OCI-LY1 (cell line): ENCODE results near the gene SLC25A1.

Source experiments
- H2AFZ ChIP-seq: fragments of 200-600 bp; sonication (generic), shearing (Covaris generic); 2 replicates; pipeline ENCODE4 v1.6.0; 2014; ENCODE audit warnings: antibody characterized with exemption, mild to moderate bottlenecking, low read length
- H3F3A ChIP-seq: fragments of 200-600 bp; sonication (generic), shearing (Covaris generic); 2 replicates; pipeline ENCODE4 v1.6.0; 2014; ENCODE audit warnings: mild to moderate bottlenecking, antibody characterized with exemption, low read length, moderate library complexity; ENCODE audit not compliant: insufficient read depth
- H3K27ac ChIP-seq: fragments of 200-600 bp; sonication (generic); 2 replicates; pipeline ENCODE4 v1.5.1; 2014; ENCODE audit warnings: low read length, mixed run types, mild to moderate bottlenecking, low read depth; ENCODE audit not compliant: poor library complexity, severe bottlenecking
- H3K27me3 ChIP-seq: fragments of 200-600 bp; sonication (generic); 2 replicates; pipeline ENCODE4 v1.6.0; 2014; ENCODE audit warnings: antibody characterized with exemption, mild to moderate bottlenecking, low read length, moderate library complexity; ENCODE audit not compliant: insufficient read depth
- H3K36me3 ChIP-seq: fragments of 200-600 bp; sonication (generic); 2 replicates; pipeline ENCODE4 v1.6.1; 2014; ENCODE audit warnings: mild to moderate bottlenecking, antibody characterized with exemption, low read length, moderate library complexity, mixed read lengths; ENCODE audit not compliant: insufficient read depth
- H3K4me1 ChIP-seq: fragments of 200-600 bp; sonication (generic); 2 replicates; pipeline ENCODE4 v1.5.1; 2014; ENCODE audit warnings: mild to moderate bottlenecking, low read length, moderate library complexity; ENCODE audit not compliant: insufficient read depth, severe bottlenecking
- H3K4me2 ChIP-seq: fragments of 200-600 bp; sonication (generic), shearing (Covaris generic); 2 replicates; pipeline ENCODE4 v1.6.1; 2014; ENCODE audit warnings: low read length
- H3K4me3 ChIP-seq: fragments of 200-600 bp; sonication (generic); 2 replicates; pipeline ENCODE4 v1.5.1; 2014; ENCODE audit warnings: low read length, low read depth, mild to moderate bottlenecking, mixed read lengths; ENCODE audit not compliant: poor library complexity, severe bottlenecking
- H3K79me2 ChIP-seq: fragments of 200-600 bp; shearing (Covaris generic); 2 replicates; pipeline ENCODE4 v1.6.1; 2016; ENCODE audit warnings: mixed run types, low read length, mixed read lengths; ENCODE audit not compliant: insufficient read depth
- H3K9ac ChIP-seq: fragments of 200-600 bp; sonication (generic), shearing (Covaris generic); 2 replicates; pipeline ENCODE4 v1.6.1; 2014; ENCODE audit warnings: mild to moderate bottlenecking, low read length, mixed read lengths
- H3K9me2 ChIP-seq: fragments of 200-600 bp; sonication (generic), shearing (Covaris generic); 2 replicates; pipeline ENCODE4 v1.6.1; 2014; ENCODE audit warnings: low read depth, mild to moderate bottlenecking, low read length, mixed read lengths
- H3K9me3 ChIP-seq: fragments of 200-600 bp; shearing (Covaris generic); 2 replicates; pipeline ENCODE4 v1.6.1; 2014; ENCODE audit warnings: low read length, mixed read lengths
- H4K20me1 ChIP-seq: fragments of 200-600 bp; sonication (generic), shearing (Covaris generic); 2 replicates; pipeline ENCODE4 v1.6.0; 2016; ENCODE audit warnings: mild to moderate bottlenecking, low read length; ENCODE audit not compliant: insufficient read depth
- EZH2 ChIP-seq: fragments of 200-600 bp; sonication (generic), shearing (Covaris generic); IDR thresholded peaks from 2 replicates; pipeline ENCODE4 v1.8.0; 2017; ENCODE audit warnings: borderline replicate concordance, mixed run types, mild to moderate bottlenecking, antibody characterized with exemption, low read length, moderate library complexity, mixed read lengths
- TF ChIP-seq, protein P1 (sequence below): fragments of 200-600 bp; sonication (generic), shearing (Covaris generic); IDR thresholded peaks from 2 replicates; pipeline ENCODE4 v1.5.1; 2017; ENCODE audit warnings: mild to moderate bottlenecking, antibody characterized with exemption, low read length, moderate library complexity, mixed read lengths

SLC25A1 gene

DNA sequence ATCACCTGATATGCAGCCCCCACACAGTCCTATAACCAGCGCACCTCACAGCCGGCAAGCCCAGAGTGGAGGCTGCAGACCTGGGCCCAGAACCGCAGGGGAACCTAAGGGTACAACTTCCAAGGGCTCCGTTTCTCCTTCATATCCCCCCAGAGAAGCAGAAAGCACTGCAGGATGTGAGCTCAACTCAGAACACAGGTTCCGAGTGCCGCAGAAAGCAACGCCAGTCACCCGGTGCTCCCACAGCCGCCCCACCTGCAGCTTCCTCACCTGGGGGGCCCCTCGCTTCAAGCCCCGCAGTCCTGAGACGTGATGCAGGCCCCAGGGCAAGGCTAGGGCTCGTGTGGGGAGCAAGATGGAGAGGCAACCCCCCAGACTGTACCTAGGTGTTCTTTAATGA lies 45.0 kb downstream of the SLC25A1 start:
- H3K4me2 ChIP-seq = no peak overlapping the region
- no peak overlapping the region for H3K9ac ChIP-seq
- no peaks in the 10 kb centered on the region for H3K4me1 ChIP-seq
- no peak for TF ChIP-seq EZH2
- TF ChIP-seq, protein P1, sequence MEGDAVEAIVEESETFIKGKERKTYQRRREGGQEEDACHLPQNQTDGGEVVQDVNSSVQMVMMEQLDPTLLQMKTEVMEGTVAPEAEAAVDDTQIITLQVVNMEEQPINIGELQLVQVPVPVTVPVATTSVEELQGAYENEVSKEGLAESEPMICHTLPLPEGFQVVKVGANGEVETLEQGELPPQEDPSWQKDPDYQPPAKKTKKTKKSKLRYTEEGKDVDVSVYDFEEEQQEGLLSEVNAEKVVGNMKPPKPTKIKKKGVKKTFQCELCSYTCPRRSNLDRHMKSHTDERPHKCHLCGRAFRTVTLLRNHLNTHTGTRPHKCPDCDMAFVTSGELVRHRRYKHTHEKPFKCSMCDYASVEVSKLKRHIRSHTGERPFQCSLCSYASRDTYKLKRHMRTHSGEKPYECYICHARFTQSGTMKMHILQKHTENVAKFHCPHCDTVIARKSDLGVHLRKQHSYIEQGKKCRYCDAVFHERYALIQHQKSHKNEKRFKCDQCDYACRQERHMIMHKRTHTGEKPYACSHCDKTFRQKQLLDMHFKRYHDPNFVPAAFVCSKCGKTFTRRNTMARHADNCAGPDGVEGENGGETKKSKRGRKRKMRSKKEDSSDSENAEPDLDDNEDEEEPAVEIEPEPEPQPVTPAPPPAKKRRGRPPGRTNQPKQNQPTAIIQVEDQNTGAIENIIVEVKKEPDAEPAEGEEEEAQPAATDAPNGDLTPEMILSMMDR = no peak
- no peaks in the 10 kb centered on the region for H3K79me2 ChIP-seq
- no peaks in the 10 kb centered on the region for H3F3A ChIP-seq
- no peak overlapping the region for H3K27ac ChIP-seq
- no peak overlapping the region for H3K4me3 ChIP-seq
- H3K9me2 ChIP-seq = no peaks in the 10 kb centered on the region
- no peaks in the 10 kb centered on the region for H4K20me1 ChIP-seq
- H3K27me3 ChIP-seq = no peaks in the 10 kb centered on the region
- no peak overlapping the region for H2AFZ ChIP-seq
- H3K36me3 ChIP-seq = peaks cover 56% of the 10 kb centered on the region
- H3K9me3 ChIP-seq = no peaks in the 10 kb centered on the region

DNA sequence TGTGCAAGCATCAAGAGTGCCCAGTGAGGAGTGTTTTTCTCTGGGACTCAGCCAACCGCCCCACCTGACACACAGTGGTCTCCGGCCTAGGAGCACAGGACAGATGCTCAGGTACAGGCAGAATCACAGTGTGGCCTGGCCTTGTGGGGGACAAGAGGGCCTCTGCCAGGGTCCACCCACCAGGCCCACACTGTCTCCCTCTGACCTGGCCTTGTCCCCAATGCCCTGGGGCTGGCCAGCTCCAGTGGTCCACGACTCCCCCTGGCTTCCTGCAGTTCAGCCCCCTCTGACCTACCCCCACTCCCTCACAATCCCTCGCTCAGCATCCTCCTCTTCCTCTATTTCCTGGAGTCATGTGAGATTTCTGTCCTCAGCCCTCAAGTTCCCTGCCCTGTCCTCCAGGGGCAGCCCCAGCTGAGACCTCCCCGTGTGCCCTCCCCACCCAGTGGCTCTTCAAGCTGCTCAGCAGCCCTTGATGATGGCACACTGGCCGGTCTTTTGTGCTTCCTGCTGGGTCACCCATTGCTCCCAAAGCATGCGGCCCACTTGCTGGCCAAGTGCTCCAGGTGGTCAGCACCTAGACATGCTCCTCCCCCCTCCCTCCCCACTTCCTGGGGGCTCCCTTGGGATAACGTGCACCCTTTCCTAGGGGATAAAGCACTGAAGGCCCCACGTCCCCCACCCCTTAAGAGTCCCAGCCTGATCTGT lies 45.7 kb downstream of the SLC25A1 start:
- Histone ChIP-seq H3K9ac (no peak overlapping the region), H3K79me2 (no peaks in the 10 kb centered on the region), H3K9me2 (no peaks in the 10 kb centered on the region), H3K4me3 (no peak overlapping the region), H3K27ac (no peak overlapping the region), H3F3A (no peaks in the 10 kb centered on the region), H3K27me3 (no peaks in the 10 kb centered on the region), H2AFZ (no peak overlapping the region), H3K4me1 (no peaks in the 10 kb centered on the region), H3K36me3 (peaks cover 51% of the 10 kb centered on the region), H3K9me3 (no peaks in the 10 kb centered on the region), H4K20me1 (no peaks in the 10 kb centered on the region), H3K4me2 (no peak overlapping the region)
- no peak for TF ChIP-seq EZH2
- TF ChIP-seq, protein P1 = no peak

DNA sequence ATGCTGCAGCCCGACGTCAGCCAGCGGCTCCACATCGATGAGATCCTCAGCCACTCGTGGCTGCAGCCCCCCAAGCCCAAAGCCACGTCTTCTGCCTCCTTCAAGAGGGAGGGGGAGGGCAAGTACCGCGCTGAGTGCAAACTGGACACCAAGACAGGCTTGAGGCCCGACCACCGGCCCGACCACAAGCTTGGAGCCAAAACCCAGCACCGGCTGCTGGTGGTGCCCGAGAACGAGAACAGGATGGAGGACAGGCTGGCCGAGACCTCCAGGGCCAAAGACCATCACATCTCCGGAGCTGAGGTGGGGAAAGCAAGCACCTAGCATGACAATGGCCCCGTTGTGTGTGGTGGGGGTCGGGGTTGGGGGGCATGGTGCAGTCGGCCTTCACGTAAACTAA lies 46.4 kb downstream of the SLC25A1 start:
- Histone ChIP-seq H3K36me3 (peaks cover 44% of the 10 kb centered on the region), H3K9ac (no peak overlapping the region), H3K27ac (no peak overlapping the region), H3F3A (no peaks in the 10 kb centered on the region), H3K4me2 (no peak overlapping the region), H3K79me2 (no peaks in the 10 kb centered on the region), H4K20me1 (no peaks in the 10 kb centered on the region), H3K9me2 (no peaks in the 10 kb centered on the region), H3K9me3 (no peaks in the 10 kb centered on the region), H3K4me3 (no peak overlapping the region), H2AFZ (no peak overlapping the region), H3K27me3 (no peaks in the 10 kb centered on the region), H3K4me1 (no peaks in the 10 kb centered on the region)
- TF ChIP-seq EZH2 = no peak
- TF ChIP-seq, protein P1 = no peak
